ENCODE results near the gene KRTAP5-1.

Gene KRTAP5-1

GRCh38 chr11:1574238-1574932, 10.7 kb downstream of the KRTAP5-1 start:
- DNase-seq = peak; percentile 43
- in situ Hi-C loops (cut with HindIII; ENCODE audit: low pct_ligation_motif_present, low pct_unique_long_range_greater_than_20kb, low sequenced_read_pairs) = no loop called here

DNA sequence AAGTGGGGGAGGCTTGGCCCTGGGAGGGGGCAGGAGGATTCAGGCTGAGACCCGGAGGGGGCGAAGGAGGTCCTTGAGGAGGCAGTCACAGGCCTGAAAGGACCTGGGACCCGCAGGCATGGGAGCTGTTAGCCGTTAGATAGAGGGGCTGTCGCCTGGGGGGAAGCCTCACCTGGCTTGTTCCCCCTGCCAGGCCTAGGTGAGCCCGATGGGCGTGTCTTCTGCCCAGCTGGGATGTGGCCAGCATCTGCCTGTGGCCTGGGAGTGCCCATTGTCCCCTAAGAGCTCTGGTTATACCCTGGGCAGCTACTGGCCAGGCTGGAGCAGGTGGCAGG, 11.2 kb downstream of the KRTAP5-1 start:
- no peak for DNase-seq

DNA sequence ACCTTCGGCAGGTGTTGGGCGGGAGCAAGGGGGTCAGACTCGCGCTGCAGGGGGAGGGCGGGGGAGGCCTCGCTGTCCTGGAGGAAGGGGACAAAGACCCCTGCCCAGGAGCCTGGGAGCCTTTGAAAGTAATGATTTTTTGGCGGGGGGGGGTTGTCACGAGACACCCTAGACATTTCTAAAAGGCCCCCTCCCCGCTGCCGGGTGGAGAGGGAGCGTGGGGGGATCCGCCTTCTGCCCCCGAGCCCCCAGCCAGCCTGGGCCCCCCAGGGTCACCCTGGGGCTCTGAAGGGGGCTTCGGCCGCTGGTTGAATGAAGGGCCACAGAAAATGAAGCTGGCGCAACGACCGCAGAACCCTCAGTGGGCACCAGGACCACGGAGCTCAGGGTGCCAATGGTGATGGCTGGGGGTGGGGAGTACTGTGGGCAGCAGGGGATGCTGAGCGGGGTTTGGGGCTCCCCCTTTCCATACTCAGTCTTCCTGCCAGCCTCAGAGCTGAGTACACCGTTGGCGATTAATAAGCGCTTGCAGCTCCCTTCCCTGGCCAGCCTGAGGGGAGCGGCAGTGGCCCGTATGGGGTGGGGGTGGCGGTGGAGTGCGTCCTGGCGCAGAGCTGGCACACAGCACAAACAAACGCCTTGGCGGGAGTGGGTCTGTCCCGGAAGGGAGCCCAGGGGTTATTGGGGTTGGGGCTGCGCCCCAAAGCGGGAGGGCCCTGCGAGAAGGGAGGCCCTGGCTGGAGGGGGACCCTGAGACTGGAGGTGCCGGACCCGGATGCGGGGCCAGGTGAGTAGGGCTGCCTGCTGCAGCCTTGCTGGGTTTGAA, 11.8 kb downstream of the KRTAP5-1 start:
- no peak for DNase-seq
- in situ Hi-C loops (cut with HindIII; ENCODE audit: low pct_ligation_motif_present, low pct_unique_long_range_greater_than_20kb, low sequenced_read_pairs) = no loop called here

More for the DNA sequence above, 11.2 kb downstream of the KRTAP5-1 start:
- in situ Hi-C loops (cut with HindIII; ENCODE audit: low pct_ligation_motif_present, low pct_unique_long_range_greater_than_20kb, low sequenced_read_pairs) = no loop called here

- in situ Hi-C loops (cut with HindIII; ENCODE audit: low pct_ligation_motif_present, low pct_unique_long_range_greater_than_20kb, low sequenced_read_pairs) = no loop called here
- DNase-seq = peak; percentile 83
Measured at GRCh38 chr11:1572197-1573076, 12.6 kb downstream of the KRTAP5-1 start, which contains the start of gene DUSP8. DUSP8 (minus strand) TSS chr11:1572271; CDS start chr11:1565826, 6,445 bp downstream.

GRCh38 chr11:1571760-1572196, 13.3 kb downstream of the KRTAP5-1 start:
- in situ Hi-C loops (cut with HindIII; ENCODE audit: low pct_ligation_motif_present, low pct_unique_long_range_greater_than_20kb, low sequenced_read_pairs) = no loop called here
- no peak for DNase-seq

DNA sequence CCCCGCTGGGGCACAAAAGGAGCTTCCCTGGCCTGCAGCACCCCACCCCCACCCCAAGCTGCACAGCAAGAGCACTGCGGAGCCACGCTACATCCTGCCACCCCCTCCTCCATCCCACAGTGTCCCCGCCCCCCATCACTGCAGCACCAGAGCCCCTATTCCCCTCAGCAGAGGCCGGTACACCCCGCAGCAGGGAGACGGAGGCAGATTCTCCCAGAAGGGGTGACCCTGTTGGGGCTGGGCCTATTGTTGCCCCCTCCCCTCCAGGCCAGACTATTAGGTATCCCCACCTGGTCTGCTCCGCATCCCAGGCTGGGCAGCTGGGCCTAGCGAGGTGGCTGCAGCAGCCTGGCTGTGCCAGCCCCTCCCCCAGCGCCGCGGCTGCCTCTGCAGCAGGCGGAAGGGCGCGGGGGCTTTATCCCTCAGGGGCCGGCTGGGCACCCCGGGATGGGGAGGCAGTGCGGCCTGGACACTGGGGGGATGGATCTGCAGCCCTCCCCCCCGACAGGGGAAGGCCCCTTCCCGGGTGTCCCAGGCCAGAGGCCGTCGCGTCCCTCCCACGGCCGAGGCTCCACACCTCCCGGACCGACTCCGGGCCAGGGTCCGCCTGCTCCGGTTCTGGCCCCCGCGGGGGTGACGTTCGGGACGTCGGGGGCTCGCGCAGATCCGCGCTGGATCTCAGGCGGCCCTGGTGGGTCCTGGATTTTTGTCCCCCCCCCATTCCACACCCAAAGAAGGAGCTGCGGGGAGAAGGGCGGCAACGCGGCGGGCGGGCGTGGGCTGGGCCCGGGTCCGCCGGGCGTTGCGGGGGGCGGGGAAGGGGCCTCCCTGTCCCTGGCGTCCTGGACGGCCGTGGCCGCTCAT, 14.0 kb downstream of the KRTAP5-1 start:
- DNase-seq = no peak
- in situ Hi-C loops (cut with HindIII; ENCODE audit: low pct_ligation_motif_present, low pct_unique_long_range_greater_than_20kb, low sequenced_read_pairs) = no loop called here

DNA sequence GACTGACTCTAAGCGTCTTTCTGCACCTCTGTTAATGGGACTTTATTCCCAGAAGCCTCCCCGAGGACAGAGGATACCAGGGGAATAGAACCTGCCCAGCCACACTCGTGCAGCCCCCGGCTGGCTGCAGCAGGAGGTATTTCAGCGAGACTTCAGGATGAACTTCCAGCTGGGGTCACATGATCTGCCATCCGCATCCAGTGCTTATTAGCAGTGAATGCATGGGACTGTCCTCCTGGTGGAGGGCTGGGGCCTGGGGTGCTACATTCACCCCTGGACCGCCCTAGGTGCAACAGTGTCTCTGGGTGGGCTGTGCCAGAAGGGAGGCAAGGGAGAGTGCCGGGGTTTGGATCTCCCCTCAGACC, 14.6 kb downstream of the KRTAP5-1 start:
- no peak for DNase-seq

DNA sequence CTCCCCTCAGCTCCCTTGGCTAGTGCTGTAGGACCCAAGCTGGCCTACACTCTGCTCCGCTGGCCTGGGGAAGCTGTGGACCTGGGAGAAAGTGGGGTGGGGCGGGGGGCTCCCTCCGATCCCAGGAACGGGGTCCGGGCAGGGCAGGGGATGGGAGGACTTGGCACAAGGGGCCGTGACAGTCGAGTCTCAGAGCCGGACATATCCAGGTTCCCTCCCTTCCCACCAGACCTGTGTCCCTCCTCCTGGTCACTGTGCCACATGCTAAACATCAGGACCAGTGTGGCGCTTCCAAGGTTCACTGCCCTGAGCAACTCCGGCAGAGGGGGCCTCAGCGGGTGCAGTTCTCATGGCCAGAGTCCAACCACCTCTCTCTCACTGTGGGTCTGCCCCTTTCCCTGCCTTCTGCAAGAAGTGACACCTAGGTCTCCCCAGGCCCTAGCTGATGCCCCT, 15.1 kb downstream of the KRTAP5-1 start:
- no peak for DNase-seq
- in situ Hi-C loops (cut with HindIII; ENCODE audit: low pct_ligation_motif_present, low pct_unique_long_range_greater_than_20kb, low sequenced_read_pairs) = no loop called here

More for the DNA sequence above, 14.6 kb downstream of the KRTAP5-1 start:
- in situ Hi-C loops (cut with HindIII; ENCODE audit: low pct_ligation_motif_present, low pct_unique_long_range_greater_than_20kb, low sequenced_read_pairs) = no loop called here

- DNase-seq = no peak
- in situ Hi-C loops (cut with HindIII; ENCODE audit: low pct_ligation_motif_present, low pct_unique_long_range_greater_than_20kb, low sequenced_read_pairs) = no loop called here
Measured at GRCh38 chr11:1569251-1569780, 15.8 kb downstream of the KRTAP5-1 start.

DNA sequence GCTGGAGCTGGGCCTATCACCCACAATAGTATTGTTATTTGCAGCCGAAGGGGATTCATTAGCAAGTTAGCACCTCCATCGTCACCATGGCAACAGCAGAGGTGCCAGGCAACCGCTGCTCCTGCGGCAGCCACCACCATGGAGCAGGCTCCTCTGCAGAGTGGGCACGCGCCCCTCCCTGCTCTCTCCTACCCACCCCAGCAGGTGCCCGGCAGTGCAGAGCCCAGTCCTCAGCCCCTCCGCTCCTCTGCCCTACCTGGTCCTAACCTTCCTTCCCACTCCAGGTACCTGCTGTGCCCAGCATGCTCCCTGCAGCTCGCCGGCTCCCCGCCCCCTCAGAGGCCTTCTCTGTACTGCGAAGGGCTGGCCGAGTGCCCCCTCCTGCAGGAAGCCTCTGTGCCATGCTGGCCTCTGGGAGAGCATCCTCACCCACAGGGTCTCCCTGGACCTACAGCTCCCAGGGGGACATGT, 16.6 kb downstream of the KRTAP5-1 start:
- no peak for DNase-seq
- in situ Hi-C loops (cut with HindIII; ENCODE audit: low pct_ligation_motif_present, low pct_unique_long_range_greater_than_20kb, low sequenced_read_pairs) = no loop called here

GRCh38 chr11:1567721-1568100, 17.4 kb downstream of the KRTAP5-1 start:
- in situ Hi-C loops (cut with HindIII; ENCODE audit: low pct_ligation_motif_present, low pct_unique_long_range_greater_than_20kb, low sequenced_read_pairs) = no loop called here
- DNase-seq = no peak

- DNase-seq = no peak
- in situ Hi-C loops (cut with HindIII; ENCODE audit: low pct_ligation_motif_present, low pct_unique_long_range_greater_than_20kb, low sequenced_read_pairs) = no loop called here
Measured at GRCh38 chr11:1567052-1567720, 17.9 kb downstream of the KRTAP5-1 start.

DNA sequence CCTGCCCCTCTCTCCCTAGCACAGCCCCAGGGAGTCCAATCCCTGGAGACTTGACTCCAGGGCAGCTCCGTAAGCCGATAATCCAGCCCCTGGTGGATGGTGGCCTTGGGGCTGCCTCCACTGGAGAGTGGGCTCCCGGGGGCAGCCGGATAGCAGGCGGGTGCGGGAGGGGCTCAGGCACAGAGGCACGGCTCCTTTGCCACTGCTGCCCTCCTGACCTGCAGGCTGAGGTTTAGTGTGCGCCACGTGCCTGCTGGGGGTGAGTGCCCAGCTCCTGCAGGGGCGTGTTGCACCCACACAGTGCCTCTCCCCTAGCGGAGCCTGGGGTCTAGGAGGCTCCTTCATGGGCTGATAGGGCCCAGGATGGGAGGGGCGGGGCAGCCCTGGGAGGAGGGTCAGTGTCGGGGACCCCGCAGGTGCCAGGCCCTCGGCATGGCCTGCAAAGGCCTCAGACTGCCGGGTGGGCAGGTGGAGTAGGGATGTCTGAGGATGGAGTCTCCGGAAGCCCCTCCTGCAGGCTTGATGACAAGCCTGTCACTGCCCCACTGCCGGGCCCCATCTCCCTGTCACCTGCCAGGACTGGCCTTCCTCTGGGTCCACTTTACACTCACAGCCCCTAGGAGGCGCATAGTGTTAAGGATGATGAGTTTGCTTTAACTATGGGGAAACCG, 18.6 kb downstream of the KRTAP5-1 start:
- in situ Hi-C loops (cut with HindIII; ENCODE audit: low pct_ligation_motif_present, low pct_unique_long_range_greater_than_20kb, low sequenced_read_pairs) = no loop called here
- DNase-seq = no peak

DNA sequence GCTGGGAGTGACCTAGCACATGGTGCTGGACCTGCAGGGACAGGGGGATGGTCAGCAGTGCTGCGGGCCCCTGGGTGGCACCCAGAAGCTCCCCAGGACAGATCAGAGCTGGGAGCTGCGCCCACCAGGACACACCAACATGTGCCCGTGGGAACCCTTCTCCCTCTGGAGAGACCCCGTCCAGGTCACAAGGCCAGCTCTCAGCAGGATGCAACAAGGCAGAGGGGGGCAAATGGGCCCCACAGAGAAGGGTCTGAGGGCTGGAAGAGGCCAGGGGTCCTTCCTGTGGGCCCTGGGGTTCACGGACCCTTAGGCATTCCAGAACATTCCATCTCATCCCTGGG, 19.2 kb downstream of the KRTAP5-1 start:
- in situ Hi-C loops (cut with HindIII; ENCODE audit: low pct_ligation_motif_present, low pct_unique_long_range_greater_than_20kb, low sequenced_read_pairs) = no loop called here
- no peak for DNase-seq

GRCh38 chr11:1565173-1565903, 19.7 kb downstream of the KRTAP5-1 start:
- DNase-seq = no peak
- in situ Hi-C loops (cut with HindIII; ENCODE audit: low pct_ligation_motif_present, low pct_unique_long_range_greater_than_20kb, low sequenced_read_pairs) = no loop called here

DNA sequence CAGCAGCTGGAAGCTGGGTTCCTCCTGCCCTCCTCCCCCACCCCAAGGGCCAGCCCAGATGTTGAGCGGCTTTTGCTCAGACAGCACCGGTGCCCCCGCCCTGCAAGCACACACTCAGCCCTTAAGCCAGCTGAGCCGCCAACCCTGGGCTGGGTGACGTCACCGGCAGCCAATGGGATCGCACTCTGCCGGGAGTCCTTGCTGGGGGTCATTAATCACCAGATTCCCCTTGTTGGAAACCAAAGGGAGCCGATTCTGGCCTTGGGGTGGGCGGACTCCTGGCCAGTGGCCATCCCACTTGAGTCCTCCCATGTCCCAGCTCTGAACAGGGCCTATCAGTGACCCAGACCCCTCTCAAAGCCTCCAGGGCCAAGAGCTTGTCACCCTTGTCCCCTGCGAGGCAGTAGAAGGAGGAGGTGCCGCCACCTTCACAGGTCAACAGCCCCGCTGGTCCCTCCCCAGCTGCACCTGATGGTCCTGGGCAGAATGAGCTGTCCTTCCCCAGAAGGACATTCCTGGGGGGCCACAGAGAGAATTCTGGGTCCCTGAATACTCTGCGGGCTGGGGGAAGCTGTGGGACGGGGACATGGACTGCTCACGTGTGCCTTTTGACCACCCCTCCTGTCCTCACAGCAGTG, 20.4 kb downstream of the KRTAP5-1 start:
- in situ Hi-C loops (cut with HindIII; ENCODE audit: low pct_ligation_motif_present, low pct_unique_long_range_greater_than_20kb, low sequenced_read_pairs) = no loop called here
- peak; percentile 64 for DNase-seq

Measured in ACHN (cell line).